ENCODE data around the gene KRTAP19-7.

KRTAP19-7 gene

DNA sequence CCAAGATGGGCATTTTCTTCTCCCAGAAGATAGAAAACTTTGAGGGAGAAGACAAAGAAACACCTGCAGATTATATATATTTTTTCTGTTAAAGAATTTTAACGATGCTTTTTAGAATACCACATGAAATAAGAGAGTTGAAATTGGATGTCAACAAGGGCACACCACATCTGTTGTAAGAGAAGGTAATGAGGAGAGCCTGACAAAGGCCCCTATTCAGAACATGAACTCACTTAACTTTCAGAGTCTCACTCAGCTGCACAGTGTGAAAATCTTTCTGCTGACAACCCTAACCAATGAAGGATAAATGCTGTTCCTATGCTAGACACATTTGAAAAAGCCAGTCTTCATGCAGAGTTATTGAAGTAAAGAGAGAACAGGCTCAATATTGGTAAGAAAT is 21.8 kb upstream of the KRTAP19-7 start:
- DNase-seq (ENCODE audit: low read depth) = no peak
- TF ChIP-seq CTCF (conservative IDR thresholded peaks at IDR 0.05; ENCODE audit: control insufficient read depth, insufficient read depth, low read depth, low read length) = no peak
- no peak overlapping the region for H3K4me3 ChIP-seq (ENCODE audit: control insufficient read depth, low read depth, low read length)

GRCh38 chr21:30580132-30580531 is 19.0 kb upstream of the KRTAP19-7 start:
- no peak overlapping the region for H3K4me3 ChIP-seq (ENCODE audit: control insufficient read depth, low read depth, low read length)
- TF ChIP-seq CTCF (conservative IDR thresholded peaks at IDR 0.05; ENCODE audit: control insufficient read depth, insufficient read depth, low read depth, low read length) = no peak
- no peak for DNase-seq (ENCODE audit: low read depth)

GRCh38 chr21:30579346-30579745 is 18.2 kb upstream of the KRTAP19-7 start:
- no peak for TF ChIP-seq CTCF (conservative IDR thresholded peaks at IDR 0.05; ENCODE audit: control insufficient read depth, insufficient read depth, low read depth, low read length)
- no peak for DNase-seq (ENCODE audit: low read depth)
- no peak overlapping the region for H3K4me3 ChIP-seq (ENCODE audit: control insufficient read depth, low read depth, low read length)

- TF ChIP-seq CTCF (conservative IDR thresholded peaks at IDR 0.05; ENCODE audit: control insufficient read depth, insufficient read depth, low read depth, low read length) = no peak
- no peak overlapping the region for H3K4me3 ChIP-seq (ENCODE audit: control insufficient read depth, low read depth, low read length)
- no peak for DNase-seq (ENCODE audit: low read depth)
Measured at GRCh38 chr21:30577766-30578165, 16.7 kb upstream of the KRTAP19-7 start.

DNA sequence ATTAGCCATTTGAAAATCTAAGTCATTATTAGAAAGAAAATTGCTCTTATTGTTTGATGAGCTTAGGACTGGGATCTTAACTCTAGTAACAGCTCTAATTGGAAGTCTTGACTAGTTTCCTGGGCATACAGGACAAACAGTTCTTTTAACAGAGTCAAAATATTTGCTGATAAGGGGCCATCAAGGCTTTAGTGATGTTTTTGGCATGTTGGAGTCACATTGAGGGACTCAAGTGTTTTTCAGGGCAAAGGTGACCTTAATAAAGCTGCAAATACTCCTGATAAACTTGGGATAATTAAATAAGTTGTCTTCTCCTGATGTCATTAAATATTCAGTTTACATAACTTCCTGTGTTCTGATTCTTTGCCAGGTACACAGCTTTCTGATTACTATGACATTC is 6.5 kb upstream of the KRTAP19-7 start:
- H3K4me3 ChIP-seq (ENCODE audit: control insufficient read depth, low read depth, low read length) = no peak overlapping the region
- TF ChIP-seq CTCF (conservative IDR thresholded peaks at IDR 0.05; ENCODE audit: control insufficient read depth, insufficient read depth, low read depth, low read length) = no peak
- DNase-seq (ENCODE audit: low read depth) = no peak

GRCh38 chr21:30563630-30564029 is 2.5 kb upstream of the KRTAP19-7 start:
- no peak for TF ChIP-seq CTCF (conservative IDR thresholded peaks at IDR 0.05; ENCODE audit: control insufficient read depth, insufficient read depth, low read depth, low read length)
- no peak overlapping the region for H3K4me3 ChIP-seq (ENCODE audit: control insufficient read depth, low read depth, low read length)
- no peak for DNase-seq (ENCODE audit: low read depth)

DNA sequence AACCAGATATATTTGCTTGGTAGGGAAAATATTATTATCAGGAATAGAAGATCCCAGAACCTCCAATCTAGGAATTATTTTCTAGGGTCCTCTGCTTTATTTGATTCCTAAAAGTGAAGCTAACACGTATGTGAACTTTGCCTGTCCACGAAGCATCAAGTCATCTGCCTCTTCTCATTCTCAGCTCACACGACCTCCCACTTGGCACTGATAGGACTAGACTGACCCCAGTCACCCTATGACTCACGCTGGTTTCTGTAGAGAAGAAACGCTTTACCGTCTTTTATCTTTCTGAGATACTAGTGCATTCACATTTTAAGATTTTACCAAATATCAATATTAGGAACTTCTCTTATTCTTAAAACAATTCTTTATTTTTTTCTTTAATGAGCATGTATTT is 2.0 kb upstream of the KRTAP19-7 start:
- no peak overlapping the region for H3K4me3 ChIP-seq (ENCODE audit: control insufficient read depth, low read depth, low read length)
- DNase-seq (ENCODE audit: low read depth) = no peak
- TF ChIP-seq CTCF (conservative IDR thresholded peaks at IDR 0.05; ENCODE audit: control insufficient read depth, insufficient read depth, low read depth, low read length) = no peak

All from fibroblast of mammary gland (primary cell).